ENCODE results near the gene UQCR10.

UQCR10 gene

GRCh38 chr22:29815580-29815979, 48.4 kb downstream of the UQCR10 start:
- no peak for TF ChIP-seq ZSCAN30 (tag by site-specific recombination; IDR thresholded peaks at IDR 0.05)
- TF ChIP-seq ZNF416 (tag by site-specific recombination; IDR thresholded peaks at IDR 0.05), result no peak
- TF ChIP-seq ZNF239 (tag by site-specific recombination; IDR thresholded peaks at IDR 0.05), result no peak
- TF ChIP-seq ZNF18 (tag by site-specific recombination; IDR thresholded peaks at IDR 0.05), result no peak
- TF ChIP-seq ZNF16 (tag by site-specific recombination; IDR thresholded peaks at IDR 0.05; ENCODE audit: low read depth), result no peak
- no peak for TF ChIP-seq GLIS2 (tag by site-specific recombination; IDR thresholded peaks at IDR 0.05)
- TF ChIP-seq ZNF677 (tag by site-specific recombination; IDR thresholded peaks at IDR 0.05), result no peak
- TF ChIP-seq ZNF266 (tag by site-specific recombination; IDR thresholded peaks at IDR 0.05; ENCODE audit: low read depth), result no peak
- no peak for TF ChIP-seq ZNF426 (tag by site-specific recombination; IDR thresholded peaks at IDR 0.05)
- no peaks in the 10 kb centered on the region for H3K9me3 ChIP-seq (ENCODE audit: control insufficient read depth, insufficient read depth, low read depth, low read length)
- ChIA-PET CTCF (interaction anchor here (0.6 to 4.4 kb wide), 4 partner anchors 11 to 293 kb away, joined by 4 to 19 read pairs (median 5); no protein-coding TSS in a partner anchor), POLR2A (interaction anchor here (0.7 kb wide), 1 partner anchor 23 kb away, joined by 3 read pairs; the partner anchor contains the start of gene ASCC2)
- H3K36me3 ChIP-seq (ENCODE audit: control insufficient read depth in 2 of 2, insufficient read depth in 1 of 2, low read length in 2 of 2), result peaks cover 38 to 97% of the 10 kb centered on the region in 2 experiments; a peak in 2 of 3 replicates
- H3K4me1 ChIP-seq (ENCODE audit: control insufficient read depth, insufficient read depth, low read length), result no peaks in the 10 kb centered on the region
- no peak overlapping the region for H3K27ac ChIP-seq (ENCODE audit: extremely low read depth, low read depth, low read length)
- no peak overlapping the region for H3K4me3 ChIP-seq (ENCODE audit: low read depth, low read length)

GRCh38 chr22:29816128-29816527, 49.0 kb downstream of the UQCR10 start:
- ChIA-PET POLR2A (interaction anchor here (0.6 kb wide), 1 partner anchor 226 kb away, joined by 4 read pairs; no protein-coding TSS in a partner anchor), CTCF (interaction anchor here (0.6 to 4.4 kb wide), 4 partner anchors 12 to 292 kb away, joined by 4 to 19 read pairs (median 5); no protein-coding TSS in a partner anchor)
- no peak for TF ChIP-seq ZXDB (tag by site-specific recombination; IDR thresholded peaks at IDR 0.05)
- no peak for TF ChIP-seq GFI1B (tag by site-specific recombination; IDR thresholded peaks at IDR 0.05)
- TF ChIP-seq RBAK (tag by site-specific recombination; IDR thresholded peaks at IDR 0.05), result no peak
- no peak for TF ChIP-seq ZNF596 (tag by site-specific recombination; IDR thresholded peaks at IDR 0.05)
- no peak for TF ChIP-seq ZNF26 (tag by site-specific recombination; IDR thresholded peaks at IDR 0.05)
- TF ChIP-seq ZNF292 (tag by site-specific recombination; IDR thresholded peaks at IDR 0.05; ENCODE audit: borderline replicate concordance, low read depth), result no peak
- no peak for TF ChIP-seq ZNF202 (tag by site-specific recombination; IDR thresholded peaks at IDR 0.05; ENCODE audit: borderline replicate concordance)
- no peak for TF ChIP-seq ZNF677 (tag by site-specific recombination; IDR thresholded peaks at IDR 0.05)
- TF ChIP-seq ZNF404 (tag by site-specific recombination; IDR thresholded peaks at IDR 0.05), result no peak
- no peak for TF ChIP-seq ZNF426 (tag by site-specific recombination; IDR thresholded peaks at IDR 0.05)
- H3K4me3 ChIP-seq (ENCODE audit: low read depth, low read length), result no peak overlapping the region
- no peaks in the 10 kb centered on the region for H3K9me3 ChIP-seq (ENCODE audit: control insufficient read depth, insufficient read depth, low read depth, low read length)
- H3K36me3 ChIP-seq (ENCODE audit: control insufficient read depth in 2 of 2, insufficient read depth in 1 of 2, low read length in 2 of 2), result peaks cover 32 to 95% of the 10 kb centered on the region in 2 experiments; a peak in 2 of 3 replicates
- H3K27ac ChIP-seq (ENCODE audit: extremely low read depth, low read depth, low read length), result no peak overlapping the region
- no peaks in the 10 kb centered on the region for H3K4me1 ChIP-seq (ENCODE audit: control insufficient read depth, insufficient read depth, low read length)

- Histone ChIP-seq H3K9me3 (ENCODE audit: control insufficient read depth, insufficient read depth, low read depth, low read length) (no peaks in the 10 kb centered on the region), H3K36me3 (ENCODE audit: control insufficient read depth in 2 of 2, insufficient read depth in 1 of 2, low read length in 2 of 2) (peaks cover 30 to 95% of the 10 kb centered on the region in 2 experiments; a peak in 2 of 3 replicates), H3K4me3 (ENCODE audit: low read depth, low read length) (no peak overlapping the region), H3K4me1 (ENCODE audit: control insufficient read depth, insufficient read depth, low read length) (no peaks in the 10 kb centered on the region), H3K27ac (ENCODE audit: extremely low read depth, low read depth, low read length) (no peak overlapping the region)
- ChIA-PET POLR2A (interaction anchor here (0.6 kb wide), 1 partner anchor 226 kb away, joined by 4 read pairs; no protein-coding TSS in a partner anchor), CTCF (interaction anchor here (0.8 to 4.4 kb wide), 3 partner anchors 181 to 191 kb away, joined by 5 to 19 read pairs (median 5); no protein-coding TSS in a partner anchor)
- TF ChIP-seq ZNF423 (tag by site-specific recombination; IDR thresholded peaks at IDR 0.05), result no peak
- TF ChIP-seq OVOL3 (tag by site-specific recombination; IDR thresholded peaks at IDR 0.05), result no peak
- no peak for TF ChIP-seq PBX3 (CRISPR knock-in tag; IDR thresholded peaks at IDR 0.05)
- no peak for TF ChIP-seq ZNF530 (tag by site-specific recombination; IDR thresholded peaks at IDR 0.05; ENCODE audit: low read depth)
- no peak for TF ChIP-seq TCF7L2 (IDR thresholded peaks at IDR 0.05; ENCODE audit: borderline replicate concordance, low read depth, low read length)
- TF ChIP-seq SALL2 (tag by site-specific recombination; IDR thresholded peaks at IDR 0.05; ENCODE audit: borderline replicate concordance), result no peak
- no peak for TF ChIP-seq ZNF707 (tag by site-specific recombination; IDR thresholded peaks at IDR 0.05)
- TF ChIP-seq ZNF18 (tag by site-specific recombination; IDR thresholded peaks at IDR 0.05), result no peak
- TF ChIP-seq ZNF221 (tag by site-specific recombination; IDR thresholded peaks at IDR 0.05; ENCODE audit: borderline replicate concordance), result no peak
These were observed 49.4 kb downstream of the UQCR10 start for GRCh38 chr22:29816539-29816938.

All from HEK293 (cell line).